Measurements from ENCODE around the gene SMC3.
"Not testable (repeated sequence)": the region's sequence is repeated elsewhere in the genome, so short reads cannot be mapped to it uniquely, and the experiment has no call there.

SMC3 gene

DNA sequence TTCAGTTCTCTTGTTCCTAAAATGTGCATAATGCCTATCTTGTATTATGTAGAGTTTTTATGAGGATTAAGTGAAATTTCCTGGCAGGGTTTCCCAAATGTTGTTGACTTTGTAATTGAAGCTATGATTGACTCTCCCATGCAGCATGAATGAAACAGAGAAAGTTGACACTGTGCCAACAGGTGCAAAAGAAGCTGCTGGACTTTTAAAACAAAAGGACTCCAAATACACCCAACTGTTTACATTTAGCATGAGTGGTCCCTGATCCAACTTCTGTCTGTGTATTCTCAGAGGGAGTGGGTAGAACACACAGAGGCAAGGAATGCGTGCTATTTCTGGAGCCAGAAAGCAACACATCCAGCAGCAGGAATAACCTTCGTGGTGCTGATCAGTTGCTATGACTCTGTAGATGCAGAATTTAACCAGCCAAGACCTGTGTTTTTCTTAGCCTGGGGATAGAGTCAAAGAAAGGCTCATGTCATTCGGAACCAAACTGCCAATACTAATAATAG is 62.2 kb downstream of the SMC3 start:
- DNase-seq: peak; percentile 65

DNA sequence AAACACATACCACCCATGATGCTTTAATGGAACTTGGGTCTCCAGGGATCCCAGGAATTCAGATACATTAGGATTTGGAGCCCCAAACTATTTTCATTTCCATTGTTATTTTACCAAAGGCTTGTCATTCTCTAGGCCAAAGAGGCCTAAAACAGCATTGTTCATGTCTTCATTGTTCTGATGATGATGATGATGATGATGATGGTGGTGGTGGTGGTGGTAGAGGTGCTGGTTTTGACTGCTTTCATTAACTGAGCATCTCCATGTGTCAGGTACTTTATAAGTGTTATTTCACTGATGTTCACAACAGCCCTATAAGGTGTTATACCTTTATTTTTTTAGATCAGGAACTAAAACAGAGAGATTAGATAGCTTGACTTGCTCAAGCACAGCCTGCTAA is 64.4 kb downstream of the SMC3 start:
- no peak for DNase-seq

GRCh38 chr10:110632591-110633215 is 65.2 kb downstream of the SMC3 start:
- DNase-seq: no peak

GRCh38 chr10:110634527-110635209 is 67.2 kb downstream of the SMC3 start:
- DNase-seq: peak; percentile 18

- DNase-seq: no peak
Measured at GRCh38 chr10:110636572-110636931, 69.1 kb downstream of the SMC3 start.

GRCh38 chr10:110636932-110637557 is 69.5 kb downstream of the SMC3 start:
- no peak for DNase-seq

DNA sequence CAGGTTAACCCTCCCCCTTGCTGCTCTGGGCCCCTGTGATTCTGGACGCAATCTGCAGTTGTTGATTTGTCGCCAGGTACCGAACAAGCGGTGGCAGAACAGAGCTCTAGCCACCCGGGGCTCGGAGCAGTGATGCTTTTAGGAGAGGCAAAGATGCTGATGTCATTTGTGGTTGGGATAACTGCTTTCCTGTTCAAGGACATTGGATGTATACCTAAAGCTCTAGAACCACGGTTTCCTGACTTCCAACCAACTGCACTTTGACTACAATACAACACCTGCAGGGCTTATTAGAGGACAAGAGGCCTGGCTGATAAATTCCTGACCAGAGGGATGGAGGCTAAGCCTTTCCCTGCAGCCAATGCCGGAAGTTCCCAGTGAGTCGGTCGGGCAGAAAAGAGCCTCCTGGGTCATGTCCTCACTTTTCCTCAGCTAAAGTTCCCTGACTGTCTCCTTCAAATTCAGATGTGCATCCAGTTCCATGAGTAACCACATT is 70.1 kb downstream of the SMC3 start:
- no peak for DNase-seq

- DNase-seq: no peak
Measured at GRCh38 chr10:110638319-110638718, 70.8 kb downstream of the SMC3 start.

- DNase-seq: not testable (repeated sequence)
Measured at GRCh38 chr10:110639046-110639445, 71.6 kb downstream of the SMC3 start.

- DNase-seq: not testable (repeated sequence)
Measured at GRCh38 chr10:110639858-110640257, 72.4 kb downstream of the SMC3 start.

- peak; percentile 42 for DNase-seq
Measured at GRCh38 chr10:110641256-110641655, 73.8 kb downstream of the SMC3 start.

GRCh38 chr10:110642204-110643034 is 74.9 kb downstream of the SMC3 start:
- DNase-seq: no peak

GRCh38 chr10:110643035-110643652 is 75.6 kb downstream of the SMC3 start:
- DNase-seq: no peak

- peak; percentile 27 for DNase-seq
Measured at GRCh38 chr10:110643653-110644597, 76.4 kb downstream of the SMC3 start, which contains the start of gene RBM20. TSS of gene RBM20 (plus strand) at chr10:110644336. CDS start at chr10:110644455, 119 bp downstream.

DNA sequence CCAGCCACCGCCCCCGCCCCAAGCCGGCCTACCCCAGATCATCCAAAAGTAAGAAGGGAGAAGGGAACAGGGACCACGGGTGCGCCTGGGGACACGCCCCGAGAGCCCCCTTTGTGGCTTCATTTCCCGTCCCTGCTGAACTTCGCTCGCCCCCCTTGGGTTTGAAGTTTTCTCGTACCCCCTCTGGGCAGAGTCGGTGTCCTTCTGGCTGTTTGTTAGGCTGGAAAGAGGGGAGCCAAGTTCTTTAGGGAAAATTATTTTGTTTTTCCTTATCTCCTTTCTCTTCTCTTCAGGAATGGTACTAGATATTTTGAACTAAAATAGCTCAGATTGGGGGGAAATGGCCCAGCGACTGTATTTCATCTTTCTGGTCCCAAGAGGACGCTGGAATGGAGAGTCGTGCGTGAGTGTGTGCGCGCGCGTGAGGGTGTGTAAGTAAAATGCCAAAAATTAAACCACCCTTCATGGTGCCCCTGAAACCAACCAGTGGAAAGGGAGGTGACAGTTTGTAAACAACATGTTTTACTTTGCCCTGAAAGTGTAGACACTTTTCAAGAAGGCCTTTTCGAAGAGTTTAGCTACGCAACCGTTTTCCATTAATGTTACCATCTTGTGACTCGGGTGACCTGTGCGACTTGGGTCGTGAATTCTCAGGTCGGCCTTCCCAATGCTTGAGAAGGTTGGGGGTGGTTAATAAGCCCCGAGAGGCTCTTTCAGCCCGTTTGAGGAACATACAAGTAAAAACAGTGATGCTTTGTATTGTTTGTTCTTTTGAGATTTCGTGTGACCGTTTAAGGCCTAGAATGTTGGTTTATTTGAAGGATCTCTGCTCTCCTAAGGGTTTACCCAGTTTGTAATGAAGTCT is 77.3 kb downstream of the SMC3 start:
- DNase-seq: no peak

DNA sequence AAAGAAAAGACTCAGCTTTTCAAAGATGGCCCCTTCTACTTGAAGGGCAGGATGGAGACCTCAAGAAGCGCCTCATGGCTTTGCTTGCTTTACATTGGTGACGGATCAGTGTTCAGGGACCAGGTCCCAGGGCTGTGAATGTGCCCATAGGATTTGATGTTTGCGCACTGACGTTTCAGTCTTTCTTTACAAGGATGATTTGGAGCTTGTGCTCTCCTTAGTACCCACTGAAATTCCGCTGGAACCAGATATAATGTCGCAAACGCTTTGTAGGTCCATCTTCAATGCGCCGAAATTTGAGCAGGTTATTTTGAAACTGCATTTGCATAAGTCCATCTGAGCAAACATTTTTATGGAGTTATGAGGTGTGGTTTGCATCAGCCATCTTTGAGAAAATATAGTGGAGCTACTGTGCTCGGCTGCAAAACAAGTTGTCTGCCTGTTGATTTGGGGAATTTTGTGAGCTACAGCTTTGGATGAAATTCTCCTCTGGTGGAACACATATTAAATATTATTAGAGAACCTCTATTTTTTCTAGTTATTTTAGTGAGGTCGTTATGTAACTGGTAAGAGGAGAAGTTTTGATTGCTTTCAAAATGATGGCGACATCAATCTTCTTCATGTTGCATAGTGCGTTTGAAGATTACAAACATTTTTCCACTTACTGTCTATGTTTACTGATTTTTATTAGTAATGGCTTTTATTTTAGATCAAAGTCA is 79.1 kb downstream of the SMC3 start:
- no peak for DNase-seq

DNA sequence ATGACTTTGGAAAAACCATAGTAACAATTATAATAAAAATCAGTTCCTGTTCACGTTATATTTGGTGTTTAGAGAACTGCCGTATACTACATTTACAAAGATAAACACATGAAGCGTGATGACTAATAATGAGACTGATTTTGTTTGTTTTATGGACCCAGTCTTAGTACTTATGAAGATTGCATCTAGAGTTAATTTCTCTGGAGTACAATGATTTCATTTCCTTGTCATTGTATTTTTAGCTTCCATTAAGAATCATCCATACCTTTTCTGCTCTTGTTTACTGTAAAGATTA is 79.6 kb downstream of the SMC3 start:
- no peak for DNase-seq

DNA sequence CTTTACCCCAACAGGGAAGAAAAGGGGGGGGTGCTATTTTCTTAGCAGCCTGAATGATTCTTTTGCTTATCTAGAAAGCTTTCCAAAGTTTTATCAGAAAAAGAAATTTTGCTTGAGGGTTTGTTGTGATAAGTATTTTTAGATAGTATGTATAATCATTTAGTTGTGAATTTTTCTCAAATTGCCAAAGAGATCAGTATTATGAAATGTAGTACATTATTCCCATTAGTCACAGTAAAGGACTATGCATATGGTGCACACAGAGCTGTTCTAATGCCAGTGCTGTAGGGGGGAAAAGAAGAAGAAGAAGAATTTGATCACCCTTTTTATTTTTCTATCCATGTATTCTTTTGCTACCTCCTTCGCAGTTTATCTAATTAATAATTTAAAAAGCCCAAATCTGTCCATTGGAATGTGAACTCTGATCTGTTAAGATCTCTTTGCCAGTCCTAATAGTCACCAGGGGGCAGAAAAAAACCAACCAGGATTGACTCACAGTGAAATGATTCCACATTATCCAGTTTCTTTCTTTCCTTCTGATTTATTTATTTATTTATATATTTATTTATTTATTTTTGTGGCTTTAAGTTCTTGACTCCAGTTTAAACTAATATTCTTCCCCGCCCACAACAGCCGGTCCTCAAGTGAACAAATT is 81.3 kb downstream of the SMC3 start:
- DNase-seq: no peak

Measured in NCI-H1436 (cell line).